GM19328 (cell line): Measurements from ENCODE around the gene ARHGEF33.

Experiments used
- ATAC-seq: cut with Tn5 transposase; IDR thresholded peaks from one replicate; pipeline ENCODE4 v1.9.1; 2021; ENCODE audit warnings: mild to moderate bottlenecking, moderate library complexity; ENCODE audit not compliant: unreplicated experiment

Gene ARHGEF33

GRCh38 chr2:39007875-39008504 is 118.3 kb downstream of the ARHGEF33 start:
- no peak for ATAC-seq

GRCh38 chr2:39008665-39009064 is 119.0 kb downstream of the ARHGEF33 start:
- ATAC-seq, result no peak

GRCh38 chr2:39013871-39014270 is 124.2 kb downstream of the ARHGEF33 start:
- ATAC-seq, result no peak

- ATAC-seq, result no peak
Observed at GRCh38 chr2:39015424-39015823, 125.7 kb downstream of the ARHGEF33 start.

GRCh38 chr2:39017334-39017733 is 127.7 kb downstream of the ARHGEF33 start:
- ATAC-seq, result no peak

GRCh38 chr2:39018638-39019037 is 129.0 kb downstream of the ARHGEF33 start:
- ATAC-seq, result no peak

- ATAC-seq, result no peak
Observed at GRCh38 chr2:39020383-39020782, 130.7 kb downstream of the ARHGEF33 start.

GRCh38 chr2:39022642-39023235 is 133.1 kb downstream of the ARHGEF33 start:
- ATAC-seq, result no peak

GRCh38 chr2:39023649-39024048 is 134.0 kb downstream of the ARHGEF33 start:
- no peak for ATAC-seq

- no peak for ATAC-seq
Observed at GRCh38 chr2:39024833-39025232, 135.2 kb downstream of the ARHGEF33 start.
